Immature natural killer cell (primary cell): ENCODE results near the gene ZNRF2. TPM values are rescaled to one million over a fixed set of nuclear protein-coding genes. Genes with fewer than 3 reads are reported as not detected.
A peak's percentile ranks its signal among the peaks of the same experiment; 100 is the strongest.

Experiments used
- DNase-seq, 3 donors: peaks; one replicate each; pipeline ENCODE4 v3.0.0; 2022; ENCODE audit warnings: mixed read lengths in 1 of 3
- H3K27ac Mint-ChIP-seq, 6 donors: one replicate each; pipeline ENCODE4 v1.8.0; 2020; ENCODE audit warnings: mixed read lengths in 6 of 6, mild to moderate bottlenecking in 5 of 6, inconsistent platforms in 4 of 6, moderate library complexity in 3 of 6
- H3K27me3 Mint-ChIP-seq, 3 donors: one replicate each; pipeline ENCODE4 v1.8.0; 2020 to 2021; ENCODE audit warnings: low read depth in 3 of 3, mild to moderate bottlenecking in 3 of 3, mixed read lengths in 3 of 3, moderate library complexity in 3 of 3, inconsistent platforms in 1 of 3
- H3K36me3 Mint-ChIP-seq, 3 donors: one replicate each; pipeline ENCODE4 v1.8.0; 2020; ENCODE audit warnings: mixed read lengths in 3 of 3, inconsistent platforms in 2 of 3, mild to moderate bottlenecking in 2 of 3
- H3K4me1 Mint-ChIP-seq, 2 donors: one replicate each; pipeline ENCODE4 v1.8.0; 2020; ENCODE audit warnings: inconsistent platforms in 2 of 2, mild to moderate bottlenecking in 2 of 2, mixed read lengths in 2 of 2, moderate library complexity in 1 of 2
- H3K4me3 Mint-ChIP-seq, 5 donors: one replicate each; pipeline ENCODE4 v1.8.0; 2020; ENCODE audit warnings: mild to moderate bottlenecking in 5 of 5, mixed read lengths in 5 of 5, inconsistent platforms in 3 of 5, moderate library complexity in 3 of 5
- H3K9me3 Mint-ChIP-seq, 6 donors: one replicate each; pipeline ENCODE4 v1.8.0; 2020; ENCODE audit warnings: mild to moderate bottlenecking in 6 of 6, mixed read lengths in 6 of 6, inconsistent platforms in 4 of 6, moderate library complexity in 3 of 6
- polyA plus RNA-seq, 3 donors: library from polyadenylated mRNA; unstranded; fragments of 300-500 nt; fragmentation: Illumina TruSeq; gene quantifications; one replicate each; pipeline ENCODE4 v1.2.3, GENCODE V29; 2021

The ZNRF2 gene
- polyA plus RNA-seq, 3 donors from 2014 or later: 1.9 to 3.7 (median 3.1) TPM

GRCh38 chr7:30405179-30405578, 120.8 kb downstream of the ZNRF2 start:
- Mint-ChIP-seq H3K27me3 (no peaks in the 10 kb centered on the region), H3K4me3 (no peak overlapping the region), H3K9me3 (no peaks in the 10 kb centered on the region), H3K36me3 (peaks cover 11 to 25% (median 17%) of the 10 kb centered on the region in 3 donors), H3K27ac (no peak overlapping the region), H3K4me1 (no peaks in the 10 kb centered on the region)
- DNase-seq: no peak

- no peak for DNase-seq
- peaks cover 11 to 25% (median 17%) of the 10 kb centered on the region in 3 donors for H3K36me3 Mint-ChIP-seq
- H3K9me3 Mint-ChIP-seq: no peaks in the 10 kb centered on the region
- no peaks in the 10 kb centered on the region for H3K4me1 Mint-ChIP-seq
- H3K4me3 Mint-ChIP-seq: no peak overlapping the region
- H3K27ac Mint-ChIP-seq: peak overlapping the region in 1 of 6 donors; percentile 4
- no peaks in the 10 kb centered on the region for H3K27me3 Mint-ChIP-seq
Observed at GRCh38 chr7:30406664-30407425, 122.4 kb downstream of the ZNRF2 start.

DNA sequence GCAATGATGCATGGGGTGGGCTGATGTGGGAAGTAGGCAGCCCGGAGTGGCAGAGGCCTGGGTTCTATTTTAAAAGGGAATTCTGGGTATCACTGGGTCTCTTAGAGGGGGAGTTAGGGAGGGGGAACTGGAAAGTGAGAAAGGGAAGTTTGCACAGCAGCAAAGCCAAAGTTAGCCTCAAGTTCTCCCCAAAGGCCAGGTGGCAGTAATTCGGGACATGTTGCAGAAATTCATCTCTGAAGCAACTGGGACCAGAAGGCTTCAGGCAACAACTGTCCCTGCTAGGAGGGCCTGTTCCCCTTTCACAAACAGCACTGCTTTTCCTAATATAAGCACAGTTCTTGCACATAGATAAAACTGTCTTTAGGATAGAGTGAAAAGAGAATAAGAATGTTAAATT, 126.8 kb downstream of the ZNRF2 start:
- Mint-ChIP-seq H3K36me3 (peaks cover 0 to 16% (median 5%) of the 10 kb centered on the region in 3 donors), H3K27me3 (no peaks in the 10 kb centered on the region), H3K9me3 (no peaks in the 10 kb centered on the region), H3K4me3 (no peak overlapping the region), H3K27ac (no peak overlapping the region), H3K4me1 (no peaks in the 10 kb centered on the region)
- DNase-seq: no peak

- Mint-ChIP-seq H3K4me3 (no peak overlapping the region), H3K27me3 (no peaks in the 10 kb centered on the region), H3K27ac (no peak overlapping the region), H3K36me3 (peaks cover 0 to 16% (median 0%) of the 10 kb centered on the region in 3 donors), H3K4me1 (no peaks in the 10 kb centered on the region), H3K9me3 (no peaks in the 10 kb centered on the region)
- DNase-seq: no peak
Observed at GRCh38 chr7:30411897-30412296, 127.5 kb downstream of the ZNRF2 start.

DNA sequence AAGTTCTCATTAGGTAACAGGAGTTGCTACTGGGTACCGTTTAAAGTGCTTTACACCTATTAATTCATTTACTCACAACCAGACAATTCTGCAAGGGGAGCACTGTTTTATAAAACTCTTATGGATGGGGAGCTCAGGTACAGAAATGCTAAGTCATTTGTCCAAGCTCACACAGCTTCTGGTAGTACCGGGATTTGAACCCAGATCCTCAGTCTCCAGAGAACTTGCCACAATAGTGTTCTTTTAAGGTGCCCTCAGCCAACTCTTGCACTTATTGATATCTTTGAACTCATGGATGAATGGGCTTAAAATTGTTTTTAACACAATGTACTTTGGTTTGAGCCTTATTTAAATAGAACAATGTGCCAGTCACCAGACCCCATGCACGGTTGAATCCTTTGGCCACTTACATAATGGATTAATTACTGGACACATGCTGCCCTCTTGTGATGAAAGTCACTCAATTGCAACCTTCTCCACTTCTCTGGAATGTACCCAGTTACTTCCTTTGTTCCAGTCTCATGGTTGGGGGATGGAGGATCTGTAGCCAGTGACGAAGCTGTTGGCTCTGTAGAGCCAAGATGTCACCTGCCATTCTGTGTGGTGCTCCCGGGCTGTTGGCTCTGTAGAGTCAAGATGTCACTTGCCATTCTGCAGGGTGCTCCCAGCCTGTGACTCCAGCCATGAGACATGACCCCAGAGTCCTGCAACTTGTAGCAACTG, 128.5 kb downstream of the ZNRF2 start:
- H3K4me1 Mint-ChIP-seq: no peaks in the 10 kb centered on the region
- peak; percentile 36 to 48 (median 38) for DNase-seq
- H3K36me3 Mint-ChIP-seq: peaks cover 0 to 15% (median 0%) of the 10 kb centered on the region in 3 donors
- no peak overlapping the region for H3K27ac Mint-ChIP-seq
- no peaks in the 10 kb centered on the region for H3K9me3 Mint-ChIP-seq
- H3K27me3 Mint-ChIP-seq: no peaks in the 10 kb centered on the region
- no peak overlapping the region for H3K4me3 Mint-ChIP-seq

DNA sequence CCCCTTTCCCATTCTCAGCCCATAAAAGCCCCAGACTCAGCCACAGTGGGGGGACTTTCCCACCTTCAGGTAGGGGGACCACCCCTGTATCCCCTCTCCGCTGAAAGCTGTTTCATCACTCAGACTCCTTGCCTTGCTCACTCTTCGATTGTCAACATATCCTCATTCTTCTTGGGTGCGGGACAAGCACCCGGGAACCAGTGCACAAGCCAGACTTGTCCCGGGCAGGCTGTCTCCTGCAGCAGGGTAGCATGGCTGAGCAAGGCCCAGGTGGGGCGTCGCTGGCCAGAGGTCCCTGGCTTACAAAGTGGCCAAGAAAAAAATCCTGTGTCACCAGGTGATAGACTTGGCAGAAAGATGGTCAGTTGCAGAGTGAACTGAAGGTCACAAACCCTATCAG, 129.5 kb downstream of the ZNRF2 start:
- Mint-ChIP-seq H3K4me3 (no peak overlapping the region), H3K27ac (no peak overlapping the region), H3K27me3 (no peaks in the 10 kb centered on the region), H3K9me3 (no peaks in the 10 kb centered on the region), H3K4me1 (no peaks in the 10 kb centered on the region), H3K36me3 (peaks cover 0 to 7% (median 0%) of the 10 kb centered on the region in 3 donors)
- no peak for DNase-seq

Other genes starting within 250 kb of the ZNRF2 start
- gene MTURN, start 149.6 kb upstream of the ZNRF2 start, polyA plus RNA-seq: 10 to 100 TPM in 1 of 3 donors, 1 to 10 TPM in 2; 7.1 to 11.0 (median 7.2) TPM
- gene NOD1, start 194.2 kb downstream of the ZNRF2 start, polyA plus RNA-seq: 1 to 10 TPM; 5.7 to 9.9 (median 7.4) TPM
- 10 to 100 TPM; 20.3 to 27.2 (median 25.3) TPM for gene GGCT, start 220.2 kb downstream of the ZNRF2 start, polyA plus RNA-seq